ENCODE data around the gene ISYNA1.

- no peak for TF ChIP-seq GATA2 (IDR thresholded peaks at IDR 0.05; ENCODE audit: low read depth, low read length)
- TF ChIP-seq GATA3 (IDR thresholded peaks at IDR 0.05; ENCODE audit: low read depth, low read length), result no peak
Observed at GRCh38 chr19:18474366-18474887, 36.5 kb upstream of the ISYNA1 start.
